SK-N-SH treated with all-trans-retinoic acid at 6 μM for 48 hours (cell line): ENCODE measurements around the gene CETP.
"Not testable (repeated sequence)": the region's sequence is repeated elsewhere in the genome, so short reads cannot be mapped to it uniquely, and the experiment has no call there.

Experiments
- ATAC-seq: fragments of 200-7000 bp; cut with Tn5 transposase; 3 replicates; pipeline ENCODE4 v1.9.1; 2020; ENCODE audit warnings: mild to moderate bottlenecking, moderate library complexity
- ARNTL ChIP-seq: fragments of 450-650 bp; formaldehyde crosslinking; IDR thresholded peaks from 2 replicates; pipeline ENCODE4 v1.5.0; 2020; ENCODE audit warnings: low read depth, mild to moderate bottlenecking, moderate library complexity, borderline replicate concordance
- CSDC2 ChIP-seq: fragments of 250-450 bp; sonication (Bioruptor Pico); IDR thresholded peaks from 2 replicates; pipeline ENCODE4 v1.5.0; 2020; ENCODE audit warnings: mild to moderate bottlenecking, moderate library complexity
- ESRRG ChIP-seq: fragments of 250-450 bp; sonication (Bioruptor Pico); IDR thresholded peaks from 2 replicates; pipeline ENCODE4 v1.6.1; 2021; ENCODE audit warnings: mild to moderate bottlenecking
- GLIS3 ChIP-seq: fragments of 250-450 bp; sonication (Bioruptor Pico); IDR thresholded peaks from 2 replicates; pipeline ENCODE4 v1.5.0; 2020; ENCODE audit warnings: mild to moderate bottlenecking, moderate library complexity
- OSR1 ChIP-seq: fragments of 250-450 bp; sonication (Bioruptor Pico); IDR thresholded peaks from 2 replicates; pipeline ENCODE4 v1.8.0; 2022; ENCODE audit warnings: moderate library complexity, mild to moderate bottlenecking, inconsistent platforms
- RARB ChIP-seq: fragments of 250-450 bp; sonication (Bioruptor Pico); IDR thresholded peaks from 2 replicates; pipeline ENCODE4 v1.8.0; 2021; ENCODE audit warnings: mild to moderate bottlenecking, moderate library complexity
- SNAI2 ChIP-seq: fragments of 250-450 bp; sonication (Bioruptor Pico); IDR thresholded peaks from 2 replicates; pipeline ENCODE4 v1.5.0; 2020; ENCODE audit warnings: mild to moderate bottlenecking, moderate library complexity
- TCF4 ChIP-seq: fragments of 250-450 bp; sonication (Bioruptor Pico); IDR thresholded peaks from 2 replicates; pipeline ENCODE4 v1.8.0; 2021; ENCODE audit warnings: mild to moderate bottlenecking, moderate library complexity, borderline replicate concordance
- ZC3H10 ChIP-seq: fragments of 250-450 bp; sonication (Bioruptor Pico); IDR thresholded peaks from 2 replicates; pipeline ENCODE4 v1.5.1; 2021; ENCODE audit warnings: mild to moderate bottlenecking, moderate library complexity
- ZFP3 ChIP-seq: fragments of 250-450 bp; sonication (Bioruptor Pico); IDR thresholded peaks from 2 replicates; pipeline ENCODE4 v1.5.0; 2020; ENCODE audit warnings: mild to moderate bottlenecking, moderate library complexity
- ZFP30 ChIP-seq: fragments of 450-650 bp; formaldehyde crosslinking; IDR thresholded peaks from 2 replicates; pipeline ENCODE4 v1.5.0; 2022; ENCODE audit warnings: mild to moderate bottlenecking, moderate library complexity
- ZNF565 ChIP-seq: fragments of 450-650 bp; formaldehyde crosslinking; conservative IDR thresholded peaks from 2 replicates; pipeline ENCODE4 v1.5.0; 2020; ENCODE audit warnings: low read depth, mild to moderate bottlenecking, moderate library complexity
- ZNF70 ChIP-seq: fragments of 450-650 bp; formaldehyde crosslinking; IDR thresholded peaks from 2 replicates; pipeline ENCODE4 v1.5.0; 2020; ENCODE audit warnings: mild to moderate bottlenecking, moderate library complexity
- TF ChIP-seq, protein P1 (sequence below): fragments of 250-450 bp; sonication (Bioruptor Pico); IDR thresholded peaks from 2 replicates; pipeline ENCODE4 v1.8.0; 2021; ENCODE audit warnings: low read depth, mild to moderate bottlenecking, moderate library complexity, borderline replicate concordance
- TF ChIP-seq, protein P2 (sequence below): fragments of 250-450 bp; sonication (Bioruptor Pico); IDR thresholded peaks from 2 replicates; pipeline ENCODE4 v1.5.1; 2020; ENCODE audit warnings: low read depth, mild to moderate bottlenecking, moderate library complexity
- TF ChIP-seq, protein P3 (sequence below): fragments of 250-450 bp; sonication (Bioruptor Pico); IDR thresholded peaks from 2 replicates; pipeline ENCODE4 v1.8.0; 2020; ENCODE audit warnings: mild to moderate bottlenecking, moderate library complexity, borderline replicate concordance

The CETP gene

DNA sequence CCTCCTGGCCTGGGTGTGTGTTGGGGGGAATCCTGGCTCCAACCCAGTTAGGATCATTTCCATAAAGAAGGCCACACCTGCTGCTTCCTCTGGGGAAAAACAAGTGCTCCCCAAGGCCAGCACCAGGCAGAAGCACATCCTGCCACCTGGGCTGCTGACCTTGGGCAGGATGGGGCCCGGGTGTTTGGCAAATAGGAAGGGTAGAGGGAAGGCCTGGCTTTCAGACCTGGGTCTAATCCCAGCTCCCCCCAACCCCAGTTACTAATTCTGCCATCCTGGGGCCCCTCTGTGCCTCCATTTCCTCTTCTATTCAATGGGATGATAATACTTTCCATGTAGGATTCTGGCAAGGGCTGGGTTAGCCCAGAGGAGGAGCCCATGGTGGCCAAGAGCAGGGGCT is 24.6 kb downstream of the CETP start:
- no peak for ATAC-seq
- no peak for TF ChIP-seq ZFP30 (CRISPR knock-in tag)
- TF ChIP-seq, protein P1, sequence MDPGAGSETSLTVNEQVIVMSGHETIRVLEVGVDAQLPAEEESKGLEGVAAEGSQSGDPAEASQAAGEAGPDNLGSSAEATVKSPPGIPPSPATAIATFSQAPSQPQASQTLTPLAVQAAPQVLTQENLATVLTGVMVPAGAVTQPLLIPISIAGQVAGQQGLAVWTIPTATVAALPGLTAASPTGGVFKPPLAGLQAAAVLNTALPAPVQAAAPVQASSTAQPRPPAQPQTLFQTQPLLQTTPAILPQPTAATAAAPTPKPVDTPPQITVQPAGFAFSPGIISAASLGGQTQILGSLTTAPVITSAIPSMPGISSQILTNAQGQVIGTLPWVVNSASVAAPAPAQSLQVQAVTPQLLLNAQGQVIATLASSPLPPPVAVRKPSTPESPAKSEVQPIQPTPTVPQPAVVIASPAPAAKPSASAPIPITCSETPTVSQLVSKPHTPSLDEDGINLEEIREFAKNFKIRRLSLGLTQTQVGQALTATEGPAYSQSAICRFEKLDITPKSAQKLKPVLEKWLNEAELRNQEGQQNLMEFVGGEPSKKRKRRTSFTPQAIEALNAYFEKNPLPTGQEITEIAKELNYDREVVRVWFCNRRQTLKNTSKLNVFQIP (CRISPR knock-in tag): no peak
- TF ChIP-seq ZNF70 (CRISPR knock-in tag): no peak
- no peak for TF ChIP-seq TCF4
- TF ChIP-seq OSR1 (CRISPR knock-in tag): no peak
- TF ChIP-seq ESRRG: no peak
- TF ChIP-seq, protein P2, sequence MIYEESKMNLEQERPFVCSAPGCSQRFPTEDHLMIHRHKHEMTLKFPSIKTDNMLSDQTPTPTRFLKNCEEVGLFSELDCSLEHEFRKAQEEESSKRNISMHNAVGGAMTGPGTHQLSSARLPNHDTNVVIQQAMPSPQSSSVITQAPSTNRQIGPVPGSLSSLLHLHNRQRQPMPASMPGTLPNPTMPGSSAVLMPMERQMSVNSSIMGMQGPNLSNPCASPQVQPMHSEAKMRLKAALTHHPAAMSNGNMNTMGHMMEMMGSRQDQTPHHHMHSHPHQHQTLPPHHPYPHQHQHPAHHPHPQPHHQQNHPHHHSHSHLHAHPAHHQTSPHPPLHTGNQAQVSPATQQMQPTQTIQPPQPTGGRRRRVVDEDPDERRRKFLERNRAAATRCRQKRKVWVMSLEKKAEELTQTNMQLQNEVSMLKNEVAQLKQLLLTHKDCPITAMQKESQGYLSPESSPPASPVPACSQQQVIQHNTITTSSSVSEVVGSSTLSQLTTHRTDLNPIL (CRISPR knock-in tag): no peak

DNA sequence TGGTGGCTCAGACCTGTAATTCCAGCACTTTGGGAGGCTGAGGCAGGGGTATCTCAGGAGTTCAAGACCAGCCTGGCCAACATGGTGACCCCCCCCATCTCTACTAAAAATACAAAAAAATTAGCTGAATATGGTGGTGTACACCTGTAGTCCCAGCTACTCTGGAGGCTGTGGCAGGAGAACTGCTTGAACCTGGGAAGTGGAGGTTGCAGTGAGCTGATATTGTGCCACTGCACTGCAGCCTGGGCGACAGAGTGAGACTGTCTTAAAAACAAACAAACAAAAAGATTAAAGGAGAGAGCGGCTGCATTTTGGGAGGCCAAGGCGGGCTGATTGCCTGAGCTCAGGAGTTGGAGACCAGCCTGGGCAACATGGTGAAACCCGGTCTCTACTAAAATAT is 25.2 kb downstream of the CETP start:
- ATAC-seq: not testable (repeated sequence)

DNA sequence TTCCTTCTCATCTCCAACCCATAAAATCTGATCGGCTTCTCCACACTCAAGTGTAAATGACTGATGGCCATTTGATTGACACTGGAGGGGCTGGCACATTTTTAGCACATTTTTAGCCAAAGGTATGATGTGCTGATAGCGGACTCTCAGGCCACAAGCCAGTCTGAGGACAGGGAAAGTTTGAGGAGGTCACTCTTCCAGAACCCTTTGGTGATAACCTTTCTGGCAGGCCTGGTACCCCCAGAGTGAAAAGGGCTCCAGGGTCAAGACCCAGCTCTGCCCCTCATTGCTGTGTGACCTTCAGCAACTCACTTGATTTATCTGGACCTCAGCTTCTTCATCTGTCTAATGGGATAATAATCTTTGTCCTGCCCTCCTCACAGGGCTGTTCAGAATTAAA is 25.9 kb downstream of the CETP start:
- no peak for ATAC-seq
- TF ChIP-seq ZNF70 (CRISPR knock-in tag): no peak

DNA sequence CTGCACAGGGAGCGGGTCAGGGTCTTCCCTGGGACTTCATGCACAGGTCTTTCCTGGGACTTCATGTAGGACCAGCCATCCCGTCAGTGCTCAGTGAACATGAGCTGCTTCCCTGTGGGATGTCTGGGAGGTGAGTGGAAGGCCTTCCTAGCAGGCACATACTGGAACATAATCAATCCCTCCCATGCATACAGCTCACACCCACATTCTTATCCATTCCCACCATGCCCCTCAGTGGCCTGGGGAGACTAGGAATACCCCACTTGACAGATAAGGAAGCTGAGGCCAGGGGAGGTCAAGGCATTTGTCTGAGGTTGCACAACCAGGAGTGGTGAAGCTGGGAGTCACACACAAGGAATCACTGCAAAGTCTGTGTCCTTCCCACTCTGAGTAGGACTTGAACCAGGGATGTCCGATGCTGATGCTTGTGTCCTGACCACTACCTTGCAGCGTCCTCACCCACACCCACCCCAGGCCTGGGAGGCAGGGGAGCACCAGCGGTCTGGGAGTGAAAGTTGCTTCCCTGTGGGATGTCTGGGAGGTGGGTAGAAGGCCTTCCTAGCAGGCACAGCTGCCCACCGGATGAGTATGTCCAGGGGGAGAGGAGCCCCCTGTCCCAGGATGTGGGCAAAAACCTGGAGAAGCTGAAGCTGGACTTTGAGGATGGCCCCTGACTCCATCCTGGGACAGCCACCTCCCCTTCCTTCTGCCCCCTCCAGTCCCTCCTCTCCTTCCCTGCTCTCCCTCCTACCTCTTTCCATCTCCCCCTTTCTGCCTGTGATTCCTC is 26.6 kb downstream of the CETP start:
- TF ChIP-seq, protein P1 (CRISPR knock-in tag): no peak
- no peak for TF ChIP-seq ZFP30 (CRISPR knock-in tag)
- TF ChIP-seq ZNF70 (CRISPR knock-in tag): no peak
- TF ChIP-seq OSR1 (CRISPR knock-in tag): no peak
- no peak for TF ChIP-seq GLIS3 (CRISPR knock-in tag)
- TF ChIP-seq TCF4: no peak
- TF ChIP-seq SNAI2: no peak
- TF ChIP-seq, protein P2 (CRISPR knock-in tag): no peak
- no peak for TF ChIP-seq ZC3H10 (CRISPR knock-in tag)
- TF ChIP-seq RARB (CRISPR knock-in tag): no peak
- no peak for TF ChIP-seq ZNF565 (CRISPR knock-in tag)
- TF ChIP-seq, protein P3, sequence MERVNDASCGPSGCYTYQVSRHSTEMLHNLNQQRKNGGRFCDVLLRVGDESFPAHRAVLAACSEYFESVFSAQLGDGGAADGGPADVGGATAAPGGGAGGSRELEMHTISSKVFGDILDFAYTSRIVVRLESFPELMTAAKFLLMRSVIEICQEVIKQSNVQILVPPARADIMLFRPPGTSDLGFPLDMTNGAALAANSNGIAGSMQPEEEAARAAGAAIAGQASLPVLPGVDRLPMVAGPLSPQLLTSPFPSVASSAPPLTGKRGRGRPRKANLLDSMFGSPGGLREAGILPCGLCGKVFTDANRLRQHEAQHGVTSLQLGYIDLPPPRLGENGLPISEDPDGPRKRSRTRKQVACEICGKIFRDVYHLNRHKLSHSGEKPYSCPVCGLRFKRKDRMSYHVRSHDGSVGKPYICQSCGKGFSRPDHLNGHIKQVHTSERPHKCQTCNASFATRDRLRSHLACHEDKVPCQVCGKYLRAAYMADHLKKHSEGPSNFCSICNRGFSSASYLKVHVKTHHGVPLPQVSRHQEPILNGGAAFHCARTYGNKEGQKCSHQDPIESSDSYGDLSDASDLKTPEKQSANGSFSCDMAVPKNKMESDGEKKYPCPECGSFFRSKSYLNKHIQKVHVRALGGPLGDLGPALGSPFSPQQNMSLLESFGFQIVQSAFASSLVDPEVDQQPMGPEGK (CRISPR knock-in tag): no peak
- peak; percentile 1; the same call in 2 of the 3 replicates for ATAC-seq

DNA sequence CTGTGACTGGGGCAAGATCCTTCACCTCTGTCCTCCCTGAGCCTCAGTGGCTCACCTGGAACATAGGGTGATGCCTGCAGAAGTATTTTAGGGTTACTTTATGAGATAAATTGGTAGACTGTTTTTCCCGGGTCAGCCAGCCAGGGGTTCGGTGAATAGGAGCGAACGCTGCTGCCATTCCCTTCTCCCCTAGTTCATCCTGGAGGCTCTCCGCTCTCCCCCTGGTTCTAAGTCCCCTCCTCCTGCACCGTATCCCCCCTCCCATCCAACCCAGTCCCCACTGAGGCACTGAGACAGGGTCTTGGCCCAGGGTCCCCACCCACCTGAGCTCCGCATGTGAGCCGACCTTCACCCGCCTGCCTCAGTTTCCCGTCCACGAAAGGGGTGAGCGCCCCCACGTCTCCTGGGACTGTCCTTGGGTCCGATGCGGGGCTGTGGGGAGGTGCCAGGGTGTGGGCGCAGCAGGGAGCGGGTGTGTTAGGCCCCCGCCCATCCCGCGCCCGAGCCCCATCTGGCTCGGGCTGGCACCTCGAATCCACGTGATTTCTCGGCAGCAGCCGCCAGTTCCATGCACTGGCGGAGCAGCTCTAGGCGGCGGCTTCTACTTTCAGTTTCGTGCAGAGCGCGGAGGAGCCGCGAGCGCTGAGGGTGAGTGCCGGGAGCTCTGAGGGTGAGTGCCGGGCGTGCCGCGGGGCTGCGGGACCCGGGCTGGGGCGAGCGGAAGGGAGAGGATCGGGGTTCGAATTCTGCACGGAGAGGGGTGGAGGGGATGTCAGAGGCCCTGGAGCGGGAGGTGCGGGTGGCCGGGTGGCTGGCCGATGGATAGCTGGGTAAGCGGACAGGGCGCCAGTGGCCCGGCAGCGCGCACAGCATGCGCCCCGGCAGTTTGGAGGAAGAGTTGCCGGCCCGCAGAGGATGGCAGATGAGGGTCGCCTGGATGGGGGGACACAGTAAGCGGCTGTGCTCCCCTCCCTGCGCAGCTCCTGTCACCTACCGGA is 27.5 kb downstream of the CETP start, which contains the start of gene NLRC5:
NLRC5 (plus strand) TSS at position 610 of the 998 bp plus-strand sequence. CDS start 31,156 bp downstream, outside the sequence.
- ATAC-seq: peak; percentile 93
- TF ChIP-seq GLIS3 (CRISPR knock-in tag) (0 out of 2 replicates have a peak, but pooled peaks have one; percentile 43), CSDC2 (no peak), SNAI2 (no peak), ARNTL (CRISPR knock-in tag) (no peak), TCF4 (no peak), ZFP30 (CRISPR knock-in tag) (no peak), ZFP3 (CRISPR knock-in tag) (no peak)
- TF ChIP-seq, all 23 proteins: peak for 1
